IPS DF 19.7 (cell line): ENCODE results near the gene CD200.
"Not testable (repeated sequence)": the region's sequence is repeated elsewhere in the genome, so short reads cannot be mapped to it uniquely, and the experiment has no call there.

ENCODE experiments used
- DNase-seq: peaks from one replicate; pipeline ENCODE4 v3.0.0-alpha.2; 2013; ENCODE audit warnings: low read depth, low spot score

CD200 gene

DNA sequence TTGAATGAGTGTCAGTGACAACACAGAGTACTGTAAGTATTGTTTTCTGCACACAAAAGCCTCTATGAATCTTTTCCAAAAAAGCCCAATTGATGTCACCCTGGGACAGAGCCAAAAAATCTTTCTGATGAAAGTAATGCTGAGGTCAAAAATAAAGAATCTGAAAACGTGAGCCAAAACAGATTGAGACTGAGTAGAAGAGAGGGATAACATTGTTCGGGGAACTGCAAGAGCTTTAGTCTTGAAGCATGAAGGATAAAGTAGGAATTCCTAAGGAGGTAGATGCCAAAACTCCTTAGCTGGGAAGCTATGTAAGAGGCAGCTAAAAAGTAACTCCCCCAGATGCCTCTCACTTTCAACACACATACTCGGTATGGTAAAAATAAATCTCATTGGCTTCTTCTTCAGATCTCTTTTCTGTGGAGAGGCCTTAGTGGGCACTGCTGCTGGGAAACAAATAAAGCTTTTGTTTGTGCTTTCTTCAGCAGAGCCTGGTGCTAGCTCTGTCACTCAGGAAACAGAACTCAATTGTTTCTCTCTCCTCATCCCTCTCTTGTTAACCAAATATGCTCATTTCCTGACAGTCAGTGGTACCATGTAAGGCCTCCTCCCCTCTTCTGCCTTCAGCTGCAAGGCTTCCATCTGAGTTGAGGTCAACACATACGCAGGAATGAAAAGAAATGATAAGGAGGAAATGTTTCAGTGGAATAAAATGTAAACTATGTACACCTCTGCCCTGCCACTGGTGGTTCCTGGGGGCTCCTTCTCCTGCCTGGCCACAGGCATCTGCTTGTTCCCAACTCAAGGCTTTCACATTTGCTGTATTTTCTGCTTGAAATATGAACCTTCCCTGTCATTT is 58.1 kb downstream of the CD200 start:
- DNase-seq: peak; percentile 83

DNA sequence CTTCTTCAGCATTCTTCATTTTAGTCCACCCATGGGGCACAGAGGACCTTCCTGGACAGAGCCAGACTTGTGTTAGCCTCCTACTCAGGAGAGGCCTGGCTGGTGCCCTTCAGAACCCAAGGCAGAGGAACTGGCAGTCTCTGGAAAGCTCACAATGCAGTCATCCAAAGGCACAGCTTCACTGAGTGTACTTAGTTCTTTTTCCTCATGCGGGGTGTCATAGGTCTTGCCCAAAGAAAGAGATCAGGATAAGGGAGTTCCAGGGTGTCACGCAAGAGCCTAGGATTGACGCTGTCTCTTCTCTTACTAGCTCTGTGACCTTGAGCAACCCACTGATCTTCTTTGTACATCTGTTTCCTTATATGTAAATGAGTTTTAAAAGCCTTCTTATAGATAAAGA is 58.7 kb downstream of the CD200 start:
- DNase-seq: no peak

- no peak for DNase-seq
These were observed 59.7 kb downstream of the CD200 start for GRCh38 chr3:112392393-112393359.

DNA sequence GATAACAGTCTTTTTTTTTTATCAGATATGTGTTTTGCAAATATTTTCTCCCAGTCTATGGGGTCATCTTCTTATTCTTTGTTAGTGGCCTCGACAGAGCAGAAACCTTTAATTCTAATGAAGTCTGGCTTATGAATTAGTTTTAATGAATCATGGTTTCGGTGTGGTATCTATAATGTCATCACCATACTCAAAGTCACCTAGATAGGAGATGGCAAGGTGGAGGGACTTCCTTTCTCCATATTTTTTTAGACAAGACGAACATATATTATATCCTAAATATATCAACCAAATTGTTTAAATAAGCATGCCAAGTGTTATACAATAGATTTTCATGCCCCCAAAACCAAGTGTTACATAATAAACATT is 60.4 kb downstream of the CD200 start:
- no peak for DNase-seq

GRCh38 chr3:112394003-112394640 is 61.2 kb downstream of the CD200 start:
- DNase-seq: no peak

DNA sequence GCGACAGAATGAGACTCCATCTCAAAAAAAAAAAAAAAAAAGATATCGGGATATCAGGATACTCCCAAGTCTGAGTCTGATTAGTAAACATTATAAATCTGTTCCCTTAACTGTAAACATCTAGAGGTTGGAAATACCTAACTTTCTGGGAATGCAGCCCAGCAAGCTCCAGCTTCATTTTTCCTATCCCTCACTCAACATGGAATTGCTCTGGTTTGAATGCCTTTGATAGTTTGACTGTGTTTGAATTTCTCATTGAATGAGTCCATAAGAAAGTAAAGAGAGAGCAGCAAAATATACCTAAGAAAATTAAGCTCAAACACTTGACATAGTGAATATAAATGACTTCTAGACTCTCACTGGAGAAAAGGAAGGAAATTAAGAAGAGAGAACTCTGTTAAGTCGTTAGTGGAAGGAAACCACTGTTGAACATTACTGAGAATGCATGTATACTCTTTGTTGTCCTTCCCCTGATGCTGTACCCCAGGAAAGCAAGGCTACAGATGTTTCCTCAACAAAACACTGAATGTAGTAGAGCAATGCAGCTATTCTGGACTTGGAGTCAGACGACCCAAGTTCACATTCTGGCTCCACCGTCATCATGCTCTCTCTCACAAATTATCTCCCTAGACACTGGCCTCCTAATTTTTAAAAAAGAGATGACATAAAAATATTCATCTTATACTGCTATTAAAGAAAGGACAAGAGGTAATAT is 62.4 kb downstream of the CD200 start:
- no peak for DNase-seq

DNA sequence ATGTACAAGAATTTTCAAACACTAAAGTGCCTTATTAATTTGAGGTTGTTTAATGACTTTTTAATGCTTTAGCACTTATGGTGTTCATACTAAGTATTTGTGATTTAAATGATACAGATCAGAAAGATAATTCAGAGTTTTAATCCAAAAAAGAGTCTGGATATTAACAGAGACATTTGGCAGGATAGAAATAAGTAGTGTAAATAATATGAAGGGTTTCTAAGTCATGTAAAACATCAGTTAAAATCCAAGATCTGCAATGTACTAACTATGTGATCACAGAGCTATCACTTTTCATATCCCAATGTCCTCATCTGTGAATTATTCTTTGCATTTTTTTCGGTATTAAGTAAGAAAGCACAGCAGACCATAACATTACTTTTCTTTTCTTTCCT is 62.9 kb downstream of the CD200 start:
- no peak for DNase-seq

DNA sequence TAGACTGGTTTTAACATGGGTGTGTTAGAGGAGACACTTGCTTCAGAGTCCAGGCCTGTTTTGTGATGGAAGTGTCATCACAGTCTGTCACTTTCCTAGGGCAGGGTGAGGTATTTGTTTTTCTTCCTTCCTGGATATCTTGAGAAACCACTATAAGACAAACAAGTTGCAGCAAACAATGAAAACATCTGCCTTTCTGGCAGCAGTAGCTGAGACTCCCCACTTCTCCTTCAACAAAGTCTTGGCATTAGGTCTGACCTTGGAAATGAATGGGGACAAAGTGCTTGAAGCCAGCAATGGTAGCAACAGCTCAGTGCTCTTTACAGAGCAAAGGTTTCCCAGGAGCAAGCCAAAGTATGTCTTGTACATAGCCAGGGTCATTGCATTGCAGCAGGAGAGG is 64.6 kb downstream of the CD200 start:
- no peak for DNase-seq

GRCh38 chr3:112399064-112399463 is 66.1 kb downstream of the CD200 start:
- DNase-seq: no peak

DNA sequence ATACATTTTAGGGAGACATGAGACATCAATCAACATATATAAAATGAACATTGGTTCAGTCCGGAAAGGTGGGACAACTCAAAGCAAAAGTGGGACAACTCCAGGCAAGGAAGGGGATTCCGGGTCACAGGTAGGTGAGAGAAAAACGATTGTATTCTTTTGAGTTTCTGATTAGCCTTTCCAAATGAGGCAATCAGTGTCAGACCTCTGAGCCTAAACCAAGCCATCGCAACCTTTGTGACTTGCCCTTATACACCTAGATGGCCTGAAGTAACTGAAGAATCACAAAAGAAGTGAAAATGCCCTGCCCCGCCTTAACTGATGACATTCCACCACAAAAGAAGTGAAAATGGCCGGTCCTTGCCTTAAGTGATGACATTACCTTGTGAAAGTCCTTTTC is 66.6 kb downstream of the CD200 start:
- not testable (repeated sequence) for DNase-seq

GRCh38 chr3:112400317-112400716 is 67.4 kb downstream of the CD200 start:
- not testable (repeated sequence) for DNase-seq

- no peak for DNase-seq
These were observed 68.7 kb downstream of the CD200 start for GRCh38 chr3:112401617-112402016.

DNA sequence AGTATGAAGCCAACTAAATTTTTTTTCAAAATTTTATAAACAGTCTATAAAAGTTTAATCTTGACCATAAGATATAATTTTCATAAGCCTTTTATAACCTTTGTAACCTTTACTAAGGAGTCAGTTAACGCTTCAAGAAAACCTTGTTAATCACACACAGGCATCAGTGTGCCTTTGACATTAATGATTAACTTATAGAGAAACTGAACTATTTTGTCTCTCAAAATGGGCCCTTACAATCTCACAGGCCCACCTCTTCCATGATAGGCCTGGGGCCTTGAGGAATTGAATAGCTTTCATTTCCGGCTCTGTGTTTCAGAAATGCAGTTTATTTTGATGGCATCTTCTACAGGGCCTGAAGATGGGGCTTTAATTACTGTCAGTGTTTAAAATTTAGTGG is 70.1 kb downstream of the CD200 start:
- no peak for DNase-seq

GRCh38 chr3:112404924-112405549 is 72.1 kb downstream of the CD200 start:
- not testable (repeated sequence) for DNase-seq

DNA sequence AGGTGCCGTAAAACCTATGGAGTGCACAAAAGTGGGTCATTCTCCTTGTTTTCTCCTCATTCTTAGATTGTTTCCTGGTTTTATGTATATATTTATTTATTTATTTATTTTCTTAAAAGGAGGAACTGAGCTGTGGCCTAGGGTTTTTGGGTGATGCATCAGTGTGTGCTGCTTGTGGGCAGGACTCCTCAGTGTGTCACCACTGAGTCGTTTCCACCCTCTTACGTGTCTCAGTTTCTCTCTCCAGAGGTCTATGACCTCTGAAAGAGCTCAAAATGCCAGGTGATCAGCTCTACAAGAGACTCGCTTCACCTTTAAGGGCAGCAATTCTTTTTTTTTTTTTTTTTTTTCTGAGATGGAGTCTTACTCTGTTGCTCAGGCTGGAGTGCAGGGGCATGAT is 72.9 kb downstream of the CD200 start:
- no peak for DNase-seq

DNA sequence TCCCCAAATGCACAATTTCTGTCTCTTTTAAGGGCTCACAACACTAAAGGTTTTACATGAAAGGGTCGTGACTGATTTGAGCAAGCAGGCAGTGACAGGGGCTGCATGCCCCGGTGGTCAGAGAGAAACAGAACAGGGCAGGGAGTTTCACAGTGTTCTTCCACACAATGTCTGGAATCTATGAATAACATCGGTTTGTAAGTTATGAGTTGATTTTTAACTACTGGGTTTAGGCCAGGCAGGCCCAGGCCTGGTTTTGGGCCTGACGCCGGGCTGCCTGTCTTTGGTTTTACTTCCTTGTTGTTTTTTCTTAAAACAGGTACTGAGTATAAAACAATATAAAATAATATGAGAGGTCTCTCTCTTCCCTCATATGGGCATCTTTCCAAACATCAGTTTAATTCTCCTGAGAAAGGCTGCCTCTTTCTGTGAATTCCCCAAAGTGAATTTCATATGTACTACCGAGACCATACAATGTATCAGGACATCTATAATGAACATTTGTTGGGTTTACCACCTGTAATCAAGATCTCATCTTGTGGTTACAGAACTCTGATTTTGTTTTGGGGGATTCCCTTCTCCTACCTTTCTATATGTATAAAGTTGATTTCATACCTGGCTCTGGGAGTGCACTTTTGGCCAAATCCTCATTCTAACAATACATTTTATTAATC is 74.4 kb downstream of the CD200 start:
- no peak for DNase-seq

DNA sequence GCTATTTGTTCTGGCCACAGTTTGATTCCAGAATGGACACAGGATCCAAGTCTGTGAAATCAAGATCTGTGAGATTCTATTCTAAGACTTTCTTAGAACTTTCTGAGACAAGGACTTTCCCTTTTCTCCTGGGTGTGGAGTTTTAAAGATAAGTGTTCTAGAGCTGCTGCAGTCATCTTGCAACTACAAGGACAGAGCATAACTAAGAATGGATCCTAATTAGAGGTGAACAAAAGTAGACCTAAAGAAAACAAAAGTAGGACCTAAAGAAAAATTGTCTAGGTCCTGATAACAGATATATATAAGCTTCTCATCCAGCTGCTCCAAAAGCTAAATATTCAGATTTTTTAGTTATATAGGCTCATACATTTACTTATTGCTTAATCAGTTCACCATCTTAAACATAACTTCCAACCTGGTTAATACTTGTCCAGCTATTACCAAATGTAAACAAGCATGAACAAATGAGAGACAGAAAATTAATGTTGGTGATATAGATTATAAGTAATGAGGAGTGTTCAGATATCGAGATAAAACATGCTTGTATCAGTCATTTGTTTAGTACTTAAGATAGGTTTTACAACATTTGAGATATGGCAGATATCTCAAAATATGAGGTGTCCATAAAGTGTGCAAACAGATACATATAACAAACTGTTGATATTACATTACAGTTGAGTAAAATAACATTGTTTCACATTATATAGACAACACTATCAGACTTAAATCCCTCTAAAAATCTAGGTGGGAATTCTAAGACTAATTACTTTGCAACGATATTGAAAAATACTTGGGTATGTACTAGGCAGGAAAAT is 75.1 kb downstream of the CD200 start:
- DNase-seq: no peak

DNA sequence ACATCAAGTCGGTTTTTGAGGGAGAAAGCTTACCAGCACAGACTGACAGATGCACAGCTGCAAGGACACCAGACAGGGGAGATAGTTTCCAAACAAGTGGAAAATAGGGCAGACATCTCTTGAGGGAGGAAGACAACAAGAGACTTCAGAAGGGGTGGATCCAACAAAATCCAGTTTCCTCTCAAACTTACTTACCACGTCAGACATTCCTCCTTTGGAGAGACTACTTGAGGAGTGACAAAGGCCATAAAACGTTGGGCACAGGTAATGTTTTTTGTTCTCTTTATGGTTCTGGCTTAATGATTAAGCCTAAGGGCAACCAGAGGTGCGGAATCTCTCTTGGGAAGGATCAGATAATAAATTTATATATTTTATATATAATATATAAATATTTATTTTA is 76.1 kb downstream of the CD200 start:
- no peak for DNase-seq

DNA sequence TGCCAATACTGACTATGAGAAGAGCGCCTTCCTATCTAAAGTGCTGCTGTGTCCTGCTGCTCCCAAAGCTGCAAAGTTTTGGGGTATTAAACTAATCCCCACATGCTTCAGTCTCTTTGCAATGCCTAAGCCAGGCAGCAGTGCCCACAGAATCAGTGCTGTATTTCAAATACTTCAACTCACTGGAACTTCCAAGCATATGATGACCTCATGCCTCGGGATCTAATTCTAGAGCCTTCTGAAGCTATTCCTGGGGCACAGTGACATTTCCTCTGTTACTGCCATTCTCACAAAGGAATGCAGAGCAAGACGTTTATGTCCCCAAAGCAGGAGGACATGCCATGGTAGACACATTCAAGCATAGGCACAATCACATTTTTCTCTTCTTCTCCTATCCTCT is 78.5 kb downstream of the CD200 start:
- no peak for DNase-seq
